WI38 (cell line): ENCODE results near the gene TMEM163.
"Not testable (repeated sequence)": the region's sequence is repeated elsewhere in the genome, so short reads cannot be mapped to it uniquely, and the experiment has no call there.

Experiments used
- H3K4me3 ChIP-seq: 2 replicates; pipeline ENCODE4 v1.5.1; 2011; ENCODE audit warnings: low read depth, mild to moderate bottlenecking, control low read depth, low read length
- TF ChIP-seq, protein P1 (sequence below): IDR thresholded peaks from 2 replicates; pipeline ENCODE4 v1.5.1; 2012; ENCODE audit warnings: low read depth, mild to moderate bottlenecking, control low read depth, low read length

TMEM163 gene

DNA sequence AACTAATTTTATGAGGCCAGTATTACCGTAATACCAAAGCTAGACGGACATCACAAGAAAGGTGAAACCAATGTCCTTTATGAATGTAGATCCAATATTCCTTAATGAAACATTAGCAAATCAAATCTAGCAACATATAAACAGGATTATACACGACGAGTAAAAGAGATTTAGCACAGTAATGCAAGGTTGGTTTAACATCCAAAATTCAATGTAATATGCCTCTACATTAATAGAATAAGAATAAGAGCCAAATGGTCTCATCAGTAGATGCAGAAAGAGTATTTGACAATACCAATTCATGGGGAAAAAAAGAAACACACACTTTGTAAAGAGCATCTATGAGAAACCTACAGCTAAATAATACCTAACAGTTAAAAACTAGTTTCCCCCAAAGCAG lies 99.5 kb downstream of the TMEM163 start:
- TF ChIP-seq, protein P1, sequence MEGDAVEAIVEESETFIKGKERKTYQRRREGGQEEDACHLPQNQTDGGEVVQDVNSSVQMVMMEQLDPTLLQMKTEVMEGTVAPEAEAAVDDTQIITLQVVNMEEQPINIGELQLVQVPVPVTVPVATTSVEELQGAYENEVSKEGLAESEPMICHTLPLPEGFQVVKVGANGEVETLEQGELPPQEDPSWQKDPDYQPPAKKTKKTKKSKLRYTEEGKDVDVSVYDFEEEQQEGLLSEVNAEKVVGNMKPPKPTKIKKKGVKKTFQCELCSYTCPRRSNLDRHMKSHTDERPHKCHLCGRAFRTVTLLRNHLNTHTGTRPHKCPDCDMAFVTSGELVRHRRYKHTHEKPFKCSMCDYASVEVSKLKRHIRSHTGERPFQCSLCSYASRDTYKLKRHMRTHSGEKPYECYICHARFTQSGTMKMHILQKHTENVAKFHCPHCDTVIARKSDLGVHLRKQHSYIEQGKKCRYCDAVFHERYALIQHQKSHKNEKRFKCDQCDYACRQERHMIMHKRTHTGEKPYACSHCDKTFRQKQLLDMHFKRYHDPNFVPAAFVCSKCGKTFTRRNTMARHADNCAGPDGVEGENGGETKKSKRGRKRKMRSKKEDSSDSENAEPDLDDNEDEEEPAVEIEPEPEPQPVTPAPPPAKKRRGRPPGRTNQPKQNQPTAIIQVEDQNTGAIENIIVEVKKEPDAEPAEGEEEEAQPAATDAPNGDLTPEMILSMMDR: no peak

DNA sequence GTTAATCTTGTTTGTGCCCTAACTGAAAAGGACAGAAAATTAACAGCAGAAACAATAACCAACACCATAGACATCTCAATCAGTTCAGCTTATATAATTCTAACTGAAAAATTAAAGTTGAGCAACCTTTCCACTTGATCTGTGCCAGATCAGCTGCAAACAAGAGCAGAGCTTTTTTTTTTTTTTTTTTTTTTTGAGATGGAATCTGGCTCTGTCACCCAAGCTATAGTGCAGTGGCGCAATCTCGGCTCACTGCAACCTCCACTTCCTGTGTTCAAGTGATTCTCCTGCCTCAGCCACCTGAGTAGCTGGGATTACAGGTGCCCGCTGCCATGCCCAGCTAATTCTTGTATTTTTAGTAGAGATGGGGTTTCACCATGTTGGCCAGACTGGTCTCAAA lies 103.3 kb downstream of the TMEM163 start:
- not testable (repeated sequence) for H3K4me3 ChIP-seq

More for the DNA sequence above, 99.5 kb downstream of the TMEM163 start:
- no peak overlapping the region for H3K4me3 ChIP-seq

DNA sequence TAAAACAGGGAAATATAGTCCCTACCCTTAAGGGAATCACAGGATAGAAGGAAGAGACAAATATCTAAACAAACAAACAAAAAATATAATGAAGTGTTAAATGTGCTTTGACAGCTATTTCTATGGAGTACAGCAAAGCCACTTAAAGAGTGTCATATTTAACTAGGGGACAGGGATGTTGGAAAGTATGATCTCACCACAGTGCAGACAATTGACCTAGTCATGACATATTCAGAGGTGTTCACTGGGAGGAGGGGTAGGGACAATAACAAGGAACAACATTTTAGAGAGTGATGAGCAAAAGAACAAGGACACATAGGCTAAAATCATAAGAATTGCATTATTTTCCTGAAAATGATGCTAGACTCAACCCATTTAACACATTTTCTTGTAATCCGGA lies 107.5 kb downstream of the TMEM163 start:
- H3K4me3 ChIP-seq: no peak overlapping the region
- TF ChIP-seq, protein P1: no peak

DNA sequence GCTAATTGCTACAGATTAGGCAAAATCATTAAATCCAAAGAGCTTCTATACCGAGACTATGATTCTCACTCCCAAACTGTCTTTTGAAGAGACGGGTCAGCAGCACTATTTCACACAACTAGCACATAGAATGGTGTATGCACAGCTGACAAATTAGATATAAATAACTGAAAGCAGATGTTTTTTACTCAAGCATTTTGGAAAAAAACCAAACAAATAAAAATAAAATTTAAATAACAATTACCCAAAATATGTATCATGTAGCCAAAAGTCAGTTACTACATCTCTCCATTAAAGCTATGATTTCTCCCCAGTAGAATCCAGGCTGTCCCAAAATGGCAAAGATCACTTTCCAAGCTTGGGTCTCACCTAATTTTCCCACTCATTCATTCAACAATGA lies 107.9 kb downstream of the TMEM163 start:
- H3K4me3 ChIP-seq: no peak overlapping the region
- TF ChIP-seq, protein P1: no peak

DNA sequence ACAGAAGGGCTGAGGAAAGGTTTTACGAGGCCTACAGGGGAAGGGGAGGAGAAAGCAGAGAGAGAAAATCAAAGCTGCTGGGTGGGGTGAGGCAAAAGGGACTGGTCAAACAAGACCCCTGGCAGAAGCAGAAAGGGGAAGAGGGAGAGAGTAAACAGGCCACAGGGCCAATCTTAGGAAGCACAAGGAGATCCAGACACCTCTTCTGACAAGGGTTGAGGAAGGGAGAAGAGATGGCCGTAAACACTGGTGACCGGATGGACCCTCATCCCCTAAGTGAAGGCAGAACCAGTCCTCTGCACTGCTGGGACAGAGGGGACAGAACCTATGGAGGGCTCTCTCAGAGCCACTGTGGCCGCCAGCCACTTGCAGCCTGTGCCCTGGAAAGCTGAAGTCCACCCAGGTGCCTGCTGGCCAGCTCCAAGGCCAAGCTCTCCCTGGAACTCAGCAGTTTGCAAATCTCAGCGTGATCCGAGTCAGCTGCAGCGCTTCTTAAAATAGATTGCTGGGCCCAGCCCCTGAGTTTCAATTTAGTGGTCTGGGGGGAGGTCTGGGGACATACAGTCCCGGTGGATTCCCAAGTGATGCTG lies 108.8 kb downstream of the TMEM163 start:
- H3K4me3 ChIP-seq: no peak overlapping the region
- TF ChIP-seq, protein P1: no peak

DNA sequence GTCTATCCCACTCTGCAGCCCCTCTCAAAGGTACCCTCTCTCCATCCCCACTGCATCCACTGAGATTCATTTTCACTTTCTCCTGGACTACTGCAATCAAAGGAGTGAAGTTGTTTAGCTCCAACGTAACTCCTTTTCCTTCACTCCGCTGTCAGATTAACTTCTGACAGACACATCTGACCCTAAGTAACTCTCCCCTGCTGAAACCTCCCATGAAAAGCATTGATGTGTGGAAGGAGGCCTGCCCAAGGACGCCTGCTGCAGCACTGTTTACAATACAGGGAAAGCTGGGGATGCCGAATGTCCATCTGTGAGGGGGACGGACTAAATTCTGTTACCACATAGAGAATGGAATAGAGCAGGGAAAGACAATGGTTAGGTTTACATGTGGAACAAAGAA lies 114.8 kb downstream of the TMEM163 start:
- H3K4me3 ChIP-seq: no peak overlapping the region
- TF ChIP-seq, protein P1: no peak

DNA sequence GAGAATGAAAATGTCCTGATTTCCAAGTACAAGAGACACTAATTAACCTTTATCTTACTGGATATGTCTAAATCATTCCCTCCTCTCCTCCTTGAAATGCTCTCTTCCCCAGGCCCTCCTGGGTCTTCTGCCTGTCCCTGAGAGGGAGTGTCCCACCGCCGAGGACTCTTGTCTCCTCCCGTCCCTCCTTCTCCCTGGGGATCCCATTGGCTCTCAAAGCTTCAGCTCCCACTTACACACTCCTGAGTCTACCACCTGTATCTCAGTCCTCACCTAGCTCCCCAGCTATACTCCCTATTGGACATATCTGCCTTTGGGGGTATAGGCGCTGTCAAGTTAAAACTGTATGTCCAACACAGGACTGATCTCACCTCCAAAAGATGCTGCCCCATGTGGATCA lies 116.1 kb downstream of the TMEM163 start:
- TF ChIP-seq, protein P1: no peak
- no peak overlapping the region for H3K4me3 ChIP-seq

DNA sequence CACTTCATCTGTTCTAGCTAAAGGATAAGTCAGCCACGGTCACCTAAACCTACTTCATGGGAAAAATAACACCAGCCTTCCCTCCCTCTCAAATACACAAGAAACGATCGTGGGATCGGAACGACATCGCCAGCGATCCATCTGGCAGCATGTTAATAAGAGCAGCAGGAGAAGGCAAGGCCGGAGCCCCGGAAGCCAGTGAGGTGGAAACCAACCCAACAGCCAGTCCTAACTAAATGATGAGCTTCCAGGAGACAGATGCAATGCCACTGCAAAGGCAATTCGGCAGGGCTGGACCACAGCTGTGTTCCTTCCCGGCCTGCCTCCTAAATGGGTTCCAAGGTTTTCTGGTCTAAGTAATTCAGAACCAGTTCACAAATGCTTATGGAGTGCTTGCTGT lies 117.5 kb downstream of the TMEM163 start:
- TF ChIP-seq, protein P1: no peak
- no peak overlapping the region for H3K4me3 ChIP-seq
